Central memory CD4-positive, alpha-beta T cell (primary cell): ENCODE measurements around the gene RIMKLA.

Experiments used
- DNase-seq: peaks from one replicate; pipeline ENCODE4 v3.0.0; 2022

Gene RIMKLA

GRCh38 chr1:42372796-42373195, 7.8 kb upstream of the RIMKLA start:
- no peak for DNase-seq

- no peak for DNase-seq
Measured at GRCh38 chr1:42379794-42380585, 602 bp upstream of the RIMKLA start.

GRCh38 chr1:42381280-42381673, 685 bp downstream of the RIMKLA start:
- no peak for DNase-seq

DNA sequence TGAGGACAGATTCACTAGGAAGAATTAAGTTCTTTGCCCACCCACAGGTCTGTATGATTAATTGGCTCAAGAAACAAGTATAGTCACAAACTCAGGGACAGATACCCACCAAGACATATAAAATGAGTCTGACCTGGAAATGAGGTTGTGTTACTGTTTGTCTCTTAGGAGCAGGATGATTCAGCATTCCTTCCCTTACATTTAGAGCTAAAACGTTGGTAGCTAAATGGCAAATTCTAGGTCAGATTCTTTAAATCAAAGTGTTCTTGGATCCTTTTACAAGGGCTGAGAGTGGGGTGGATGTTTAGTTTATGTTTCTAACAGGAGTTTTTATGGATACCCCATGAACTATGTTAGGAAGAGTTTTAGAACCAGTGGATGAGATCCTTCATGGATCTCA, 4.7 kb downstream of the RIMKLA start:
- no peak for DNase-seq

DNA sequence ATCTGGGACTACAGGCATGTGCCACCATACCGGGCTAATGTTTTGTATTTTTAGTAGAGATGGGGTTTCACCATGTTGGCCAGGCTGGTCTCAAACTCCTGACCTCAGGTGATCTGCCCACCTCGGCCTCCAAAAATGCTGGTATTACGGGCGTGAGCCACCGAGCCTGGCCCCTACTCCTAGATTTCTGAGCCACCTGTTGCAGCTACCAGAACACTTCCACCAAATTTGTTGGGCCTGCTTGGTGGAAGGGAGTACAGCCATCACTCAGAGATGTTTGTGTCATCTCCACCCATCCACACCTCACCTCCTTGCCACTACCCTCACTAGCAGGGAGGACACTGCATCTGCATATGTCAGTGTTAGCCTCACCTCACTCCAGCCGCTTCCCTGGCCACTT, 5.5 kb downstream of the RIMKLA start:
- DNase-seq, result no peak

- no peak for DNase-seq
Measured at GRCh38 chr1:42392255-42392654, 11.7 kb downstream of the RIMKLA start.

GRCh38 chr1:42392967-42393848, 12.6 kb downstream of the RIMKLA start:
- no peak for DNase-seq

- DNase-seq, result no peak
Measured at GRCh38 chr1:42399315-42400100, 18.9 kb downstream of the RIMKLA start.

DNA sequence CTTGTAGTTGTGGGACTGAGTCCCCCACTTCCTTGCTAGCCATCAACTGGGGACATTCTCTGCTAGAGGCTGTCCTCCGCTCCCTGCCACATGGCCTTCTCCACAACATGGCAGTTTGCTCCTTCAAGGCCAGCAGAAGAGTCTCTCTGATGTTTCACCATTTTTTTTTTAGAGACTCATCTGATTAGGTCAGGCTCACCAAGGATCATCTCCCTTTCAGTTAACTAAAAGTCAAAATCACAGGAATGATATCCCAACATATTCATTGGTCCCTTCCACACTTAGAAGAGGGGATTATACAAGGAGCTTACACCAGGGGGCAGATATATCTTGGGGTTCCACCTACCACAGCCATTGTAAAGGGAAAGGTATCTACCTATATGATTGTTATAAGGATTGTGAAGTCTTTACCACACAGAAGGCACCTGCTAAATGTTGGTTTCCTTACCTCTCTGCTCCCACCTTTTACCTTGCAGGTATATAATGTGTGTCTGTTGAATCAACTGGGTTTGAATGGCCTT, 23.3 kb downstream of the RIMKLA start:
- no peak for DNase-seq

- no peak for DNase-seq
Measured at GRCh38 chr1:42414551-42415496, 34.2 kb downstream of the RIMKLA start.

GRCh38 chr1:42417166-42417565, 36.6 kb downstream of the RIMKLA start:
- DNase-seq, result no peak

- no peak for DNase-seq
Measured at GRCh38 chr1:42418516-42418915, 37.9 kb downstream of the RIMKLA start.

DNA sequence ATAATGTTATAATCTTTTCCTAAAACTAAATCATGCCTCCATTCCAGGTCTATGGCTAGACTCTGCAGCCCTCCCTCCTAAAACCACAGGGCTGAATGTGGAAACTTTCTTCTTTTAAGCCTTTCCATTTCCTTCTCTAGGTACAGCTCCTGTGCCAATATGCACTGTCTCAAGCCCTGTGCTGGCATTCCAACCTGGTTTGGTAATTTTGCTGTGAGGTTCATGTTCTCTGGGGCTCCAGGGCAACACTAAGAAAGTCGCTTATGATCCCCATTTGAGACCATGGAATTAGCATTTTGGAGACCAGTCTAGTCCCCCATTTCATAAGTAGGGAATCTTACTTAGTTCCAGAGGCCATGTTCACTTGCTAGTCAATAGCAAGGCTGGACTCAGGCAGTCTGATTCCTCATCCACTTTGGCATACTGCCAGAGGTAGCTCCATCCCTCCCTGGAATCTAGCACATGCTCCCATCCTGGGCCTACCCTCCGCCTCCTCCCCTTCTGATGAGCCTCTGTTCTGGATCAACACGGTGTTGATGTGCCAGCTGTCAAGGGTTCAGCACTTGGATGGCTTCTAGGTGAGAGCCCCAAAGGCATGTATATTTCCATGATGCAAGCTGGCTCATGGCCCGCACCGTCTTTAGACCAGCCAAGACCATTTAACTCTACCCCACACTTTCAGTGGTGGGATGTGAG, 38.7 kb downstream of the RIMKLA start:
- no peak for DNase-seq

DNA sequence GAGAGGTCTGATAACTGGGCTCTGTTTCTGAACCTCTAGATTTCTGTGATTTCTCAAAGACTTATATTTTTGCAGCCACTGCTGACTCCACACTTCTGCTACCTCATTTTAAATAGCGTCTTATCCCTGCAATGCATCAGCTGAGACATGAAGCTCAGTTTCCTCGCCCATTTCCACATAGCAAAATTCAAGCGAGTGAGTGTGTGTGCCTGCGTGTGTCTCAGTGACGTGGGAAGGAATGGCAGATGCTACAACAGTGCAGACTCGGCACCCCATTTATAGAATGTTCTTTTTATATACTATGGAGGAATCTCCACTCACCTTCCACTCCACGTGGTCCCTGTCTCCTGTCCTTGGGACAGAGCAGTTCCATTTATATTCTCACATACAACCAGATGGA, 39.5 kb downstream of the RIMKLA start:
- DNase-seq, result no peak

GRCh38 chr1:42420911-42421585, 40.5 kb downstream of the RIMKLA start:
- DNase-seq, result no peak

GRCh38 chr1:42422737-42423136, 42.1 kb downstream of the RIMKLA start:
- no peak for DNase-seq

- DNase-seq, result no peak
Measured at GRCh38 chr1:42423681-42424080, 43.1 kb downstream of the RIMKLA start.

DNA sequence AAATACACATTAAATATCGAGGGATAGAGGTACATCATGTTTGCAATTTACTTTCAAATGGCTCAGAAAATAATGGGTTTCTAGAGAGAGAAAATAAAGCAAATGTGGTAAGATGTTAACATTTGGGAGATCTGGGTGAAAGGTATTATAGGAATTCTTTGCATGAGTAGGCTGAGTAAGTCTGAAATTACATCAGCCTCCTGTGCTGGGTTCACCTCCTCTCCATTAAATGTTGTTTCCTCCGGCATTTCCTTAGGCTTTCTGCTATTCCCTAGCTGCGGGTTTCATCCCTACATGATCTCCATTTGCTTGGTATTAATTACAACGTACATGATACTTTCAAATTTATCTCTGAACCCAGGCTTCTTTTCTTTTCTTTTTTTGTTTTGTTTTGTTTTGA, 43.6 kb downstream of the RIMKLA start:
- no peak for DNase-seq

GRCh38 chr1:42427240-42427639, 46.6 kb downstream of the RIMKLA start:
- DNase-seq, result no peak

DNA sequence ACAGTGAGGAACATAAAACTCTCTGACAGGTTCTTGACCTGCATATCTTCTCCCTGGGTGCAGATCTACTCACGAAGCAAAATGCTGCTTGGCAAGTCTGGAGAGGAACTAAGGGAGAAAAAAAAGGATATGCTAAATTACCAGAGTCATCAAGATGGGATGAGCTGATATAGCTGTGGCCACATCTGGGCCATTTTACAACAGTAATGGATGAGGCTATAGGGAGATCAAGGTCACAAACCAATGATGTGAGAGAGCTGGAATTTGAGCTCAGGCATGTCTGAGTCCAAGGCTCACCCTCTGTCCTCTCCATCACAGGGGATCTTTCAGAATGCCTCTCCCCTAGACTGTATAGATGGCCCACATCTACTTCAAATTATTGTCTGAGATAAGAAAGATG, 49.0 kb downstream of the RIMKLA start:
- no peak for DNase-seq
